Inflammatory macrophage treated with lipopolysaccharide for 1 hour (primary cell): ENCODE data around the gene KRT82.
"Not testable (repeated sequence)": the region's sequence is repeated elsewhere in the genome, so short reads cannot be mapped to it uniquely, and the experiment has no call there.

Experiments
- DNase-seq, 2 donors: peaks; one replicate each; pipeline ENCODE4 v3.0.0-alpha.2; 2020 to 2022

Gene KRT82

GRCh38 chr12:52405922-52406385, at the start of gene KRT82:
KRT82 (minus strand) TSS chr12:52406335; CDS start chr12:52406277, 58 bp downstream.
- no peak for DNase-seq

- DNase-seq, result peak; percentile 22 to 30
These were observed 49.7 kb upstream of the KRT82 start for GRCh38 chr12:52455821-52456220.

GRCh38 chr12:52454411-52455201, 48.5 kb upstream of the KRT82 start:
- DNase-seq, result no peak

- DNase-seq, result no peak
These were observed 46.0 kb upstream of the KRT82 start, which contains the start of gene KRT6B for GRCh38 chr12:52452101-52452500. KRT6B (minus strand) TSS chr12:52452146; CDS start chr12:52452078, 68 bp downstream.

GRCh38 chr12:52448228-52448627, 42.1 kb upstream of the KRT82 start:
- no peak for DNase-seq

- not testable (repeated sequence) for DNase-seq
These were observed 41.1 kb upstream of the KRT82 start for GRCh38 chr12:52447196-52447595.

GRCh38 chr12:52446367-52447045, 40.4 kb upstream of the KRT82 start:
- no peak for DNase-seq

- DNase-seq, result no peak
These were observed 39.7 kb upstream of the KRT82 start for GRCh38 chr12:52445876-52446275.

- no peak for DNase-seq
These were observed 38.8 kb upstream of the KRT82 start for GRCh38 chr12:52444647-52445595.

- DNase-seq, result no peak
These were observed 37.8 kb upstream of the KRT82 start for GRCh38 chr12:52443966-52444365.

GRCh38 chr12:52442600-52443061, 36.5 kb upstream of the KRT82 start:
- DNase-seq, result peak; percentile 13 to 36

- peak in 1 of 2 donors; percentile 2 for DNase-seq
These were observed 35.3 kb upstream of the KRT82 start for GRCh38 chr12:52441320-52441911.

GRCh38 chr12:52440821-52441319, 34.7 kb upstream of the KRT82 start:
- no peak for DNase-seq

- DNase-seq, result no peak
These were observed 33.7 kb upstream of the KRT82 start for GRCh38 chr12:52439845-52440244.

GRCh38 chr12:52439420-52439819, 33.3 kb upstream of the KRT82 start:
- DNase-seq, result no peak

GRCh38 chr12:52438305-52439301, 32.5 kb upstream of the KRT82 start:
- no peak for DNase-seq

GRCh38 chr12:52437508-52437907, 31.4 kb upstream of the KRT82 start:
- no peak for DNase-seq

GRCh38 chr12:52436828-52437474, 30.8 kb upstream of the KRT82 start:
- DNase-seq, result no peak

GRCh38 chr12:52436000-52436827, 30.1 kb upstream of the KRT82 start:
- no peak for DNase-seq
